H9 (cell line): ENCODE results near the gene CALHM4. TPM values are rescaled to one million over a fixed set of nuclear protein-coding genes. Genes with fewer than 3 reads are reported as not detected.

Experiments used
- DNase-seq: peaks from one replicate; pipeline ENCODE4 v3.0.0-alpha.2; 2017
- H2AFZ ChIP-seq: one replicate; pipeline ENCODE4 v1.6.1; 2013; ENCODE audit warnings: mild to moderate bottlenecking, low read length, control low read depth, moderate library complexity
- H2AK5ac ChIP-seq: 2 replicates; pipeline ENCODE4 v1.6.1; 2013; ENCODE audit warnings: low read length, control low read depth, mixed read lengths; ENCODE audit not compliant: insufficient read length
- H2BK120ac ChIP-seq: one replicate; pipeline ENCODE4 v1.6.1; 2013; ENCODE audit warnings: low read depth, mild to moderate bottlenecking, low read length, control low read depth, inconsistent platforms; ENCODE audit not compliant: poor library complexity, severe bottlenecking
- H2BK12ac ChIP-seq: 2 replicates; pipeline ENCODE4 v1.6.1; 2013; ENCODE audit warnings: low read length, control low read depth, mixed read lengths, low read depth; ENCODE audit not compliant: insufficient read length
- H2BK15ac ChIP-seq: 2 replicates; pipeline ENCODE4 v1.6.1; 2013; ENCODE audit warnings: low read depth, low read length, control low read depth
- H2BK20ac ChIP-seq: one replicate; pipeline ENCODE4 v1.6.1; 2013; ENCODE audit warnings: low read depth, mild to moderate bottlenecking, low read length, control low read depth, inconsistent platforms; ENCODE audit not compliant: poor library complexity, severe bottlenecking
- H2BK5ac ChIP-seq: 2 replicates; pipeline ENCODE4 v1.6.1; 2013; ENCODE audit warnings: low read length, control low read depth, mixed read lengths; ENCODE audit not compliant: insufficient read length
- H3K14ac ChIP-seq: 2 replicates; pipeline ENCODE4 v1.6.1; 2013; ENCODE audit warnings: low read length, control low read depth; ENCODE audit not compliant: insufficient read depth
- H3K18ac ChIP-seq: 2 replicates; pipeline ENCODE4 v1.6.1; 2013; ENCODE audit warnings: low read depth, mild to moderate bottlenecking, mixed read lengths, low read length, control low read depth; ENCODE audit not compliant: insufficient read length
- H3K23ac ChIP-seq: 2 replicates; pipeline ENCODE4 v1.6.1; 2013; ENCODE audit warnings: low read length, control low read depth, mixed read lengths, low read depth; ENCODE audit not compliant: insufficient read length
- H3K23me2 ChIP-seq: 2 replicates; pipeline ENCODE4 v1.6.1; 2013; ENCODE audit warnings: low read depth, mild to moderate bottlenecking, mixed read lengths, low read length, control low read depth; ENCODE audit not compliant: insufficient read length, poor library complexity, severe bottlenecking
- H3K27ac ChIP-seq: 2 replicates; pipeline ENCODE4 v1.5.1; 2013; ENCODE audit warnings: low read length, control low read depth, mixed read lengths, low read depth; ENCODE audit not compliant: insufficient read length
- H3K27me3 ChIP-seq: 2 replicates; pipeline ENCODE4 v1.6.1; 2013; ENCODE audit warnings: low read length, control low read depth, inconsistent platforms; ENCODE audit not compliant: insufficient read depth
- H3K4ac ChIP-seq: 2 replicates; pipeline ENCODE4 v1.6.1; 2013; ENCODE audit warnings: low read depth, mild to moderate bottlenecking, control low read depth, inconsistent platforms, low read length, moderate library complexity
- H3K4me1 ChIP-seq: 2 replicates; pipeline ENCODE4 v1.6.1; 2013; ENCODE audit warnings: low read length, control low read depth, inconsistent platforms; ENCODE audit not compliant: insufficient read depth
- H3K4me2 ChIP-seq: 2 replicates; pipeline ENCODE4 v1.6.1; 2013; ENCODE audit warnings: low read length, control low read depth, mixed read lengths; ENCODE audit not compliant: insufficient read length, insufficient read depth
- H3K56ac ChIP-seq: 2 replicates; pipeline ENCODE4 v1.6.1; 2013; ENCODE audit warnings: low read depth, mild to moderate bottlenecking, mixed read lengths, low read length, control low read depth; ENCODE audit not compliant: insufficient read length
- H3K79me1 ChIP-seq: 2 replicates; pipeline ENCODE4 v1.6.1; 2013; ENCODE audit warnings: low read depth, mild to moderate bottlenecking, moderate library complexity, low read length, control low read depth, inconsistent platforms; ENCODE audit not compliant: insufficient read depth, poor library complexity, severe bottlenecking
- H3K79me2 ChIP-seq: 2 replicates; pipeline ENCODE4 v1.6.1; 2013; ENCODE audit warnings: low read length, control low read depth, inconsistent platforms; ENCODE audit not compliant: insufficient read depth
- H3K9ac ChIP-seq: 2 replicates; pipeline ENCODE4 v1.6.1; 2013; ENCODE audit warnings: low read length, control low read depth, mixed read lengths; ENCODE audit not compliant: insufficient read length; ENCODE audit errors: extremely low read depth
- H3K9me3 ChIP-seq: one replicate; pipeline ENCODE4 v1.6.1; 2013; ENCODE audit warnings: low read depth, low read length, inconsistent platforms; ENCODE audit not compliant: control insufficient read depth
- H3T11ph ChIP-seq: one replicate; pipeline ENCODE4 v1.6.1; 2013; ENCODE audit warnings: mild to moderate bottlenecking, low read length, control low read depth, inconsistent platforms
- H4K20me1 ChIP-seq: one replicate; pipeline ENCODE4 v1.6.1; 2013; ENCODE audit not compliant: control insufficient read depth, insufficient read length, insufficient read depth
- H4K5ac ChIP-seq: 2 replicates; pipeline ENCODE4 v1.6.1; 2013; ENCODE audit warnings: low read depth, mild to moderate bottlenecking, mixed read lengths, low read length, control low read depth; ENCODE audit not compliant: insufficient read length
- H4K8ac ChIP-seq: replicated peaks from 2 replicates; pipeline ENCODE4 v1.6.1; 2013; ENCODE audit warnings: low read length, control low read depth, mixed read lengths, low read depth; ENCODE audit not compliant: insufficient read length
- H4K91ac ChIP-seq: 2 replicates; pipeline ENCODE4 v1.6.1; 2013; ENCODE audit warnings: low read depth, mild to moderate bottlenecking, moderate library complexity, mixed read lengths, low read length, control low read depth; ENCODE audit not compliant: insufficient read length
- H3K27ac Mint-ChIP-seq, 3 experiments: 2 replicates in 2 of 3; 3 replicates in 1 of 3; pipeline ENCODE4 v1.8.0; 2020 to 2021; ENCODE audit warnings: mixed read lengths in 3 of 3, mild to moderate bottlenecking in 1 of 3, moderate library complexity in 1 of 3
- H3K27me3 Mint-ChIP-seq: 2 replicates; pipeline ENCODE4 v1.8.0; 2021; ENCODE audit warnings: low read depth, mild to moderate bottlenecking, moderate library complexity, mixed read lengths
- H3K36me3 Mint-ChIP-seq, 3 experiments: 2 replicates in 2 of 3; 3 replicates in 1 of 3; pipeline ENCODE4 v1.8.0; 2020 to 2021; ENCODE audit warnings: low read depth in 3 of 3, mixed read lengths in 3 of 3; ENCODE audit not compliant: insufficient read depth in 1 of 3
- H3K4me1 Mint-ChIP-seq, 2 experiments: 2 replicates each; pipeline ENCODE4 v1.8.0; 2020; ENCODE audit warnings: mixed read lengths in 2 of 2
- H3K4me3 Mint-ChIP-seq, 2 experiments: 2 replicates in 1 of 2; 3 replicates in 1 of 2; pipeline ENCODE4 v1.8.0; 2020 to 2021; ENCODE audit warnings: mild to moderate bottlenecking in 2 of 2, mixed read lengths in 2 of 2, moderate library complexity in 1 of 2
- H3K9me3 Mint-ChIP-seq, 2 experiments: 2 replicates in 1 of 2; 3 replicates in 1 of 2; pipeline ENCODE4 v1.8.0; 2020; ENCODE audit warnings: mild to moderate bottlenecking in 2 of 2, mixed read lengths in 2 of 2, moderate library complexity in 1 of 2
- CTCF ChIP-seq: fragments of 200-600 bp; sonication (generic); conservative IDR thresholded peaks from 3 replicates; pipeline ENCODE4 v1.8.0; 2021; ENCODE audit warnings: antibody characterized with exemption, mild to moderate bottlenecking
- WGBS: extraction: QIAGEN DNeasy Blood & Tissue Kit; methylation state at CpG from one replicate; pipeline ENCODE4 v1.1.7; 2013; ENCODE audit warnings: missing lambda C conversion rate, low lambda C conversion rate, mixed read lengths; ENCODE audit not compliant: insufficient read length; ENCODE audit errors: extremely low coverage; 5-methylcytosine and 5-hydroxymethylcytosine counted together
- total RNA-seq: library from RNA; stranded (reverse); gene quantifications from 2 replicates; pipeline ENCODE4 v1.2.1, GENCODE V29; 2021

The CALHM4 gene
- total RNA-seq, 1 experiment from 2014 or later = not detected

- Histone ChIP-seq H3K4me1 (no peaks in the 10 kb centered on the region), H2BK12ac (no peak overlapping the region), H3K4ac (no peak overlapping the region), H2AK5ac (no peak overlapping the region), H2BK5ac (no peak overlapping the region), H3K14ac (no peak overlapping the region), H3K9ac (no peak overlapping the region), H2BK15ac (no peak overlapping the region), H3K79me2 (no peaks in the 10 kb centered on the region), H3K56ac (no peak overlapping the region), H4K20me1 (no peaks in the 10 kb centered on the region), H3K79me1 (no peaks in the 10 kb centered on the region), H3K23me2 (no peaks in the 10 kb centered on the region), H4K5ac (no peak overlapping the region), H3K4me2 (no peak overlapping the region), H3K23ac (no peak overlapping the region), H3K9me3 (no peaks in the 10 kb centered on the region), H3K27ac (no peak overlapping the region), H2BK120ac (no peak overlapping the region), H3K27me3 (no peaks in the 10 kb centered on the region), H4K91ac (no peak overlapping the region), H2AFZ (no peak overlapping the region), H3T11ph (no peak overlapping the region), H3K18ac (no peak overlapping the region), H2BK20ac (no peak overlapping the region), H4K8ac (no peak overlapping the region)
- no peaks in the 10 kb centered on the region; the same call in 1 of the 2 replicates for H3K27me3 Mint-ChIP-seq
- no peak for TF ChIP-seq CTCF
- no peak overlapping the region for H3K4me3 Mint-ChIP-seq
- H3K27ac Mint-ChIP-seq = no peak overlapping the region
- H3K36me3 Mint-ChIP-seq = no peaks in the 10 kb centered on the region
- no peak for DNase-seq
- H3K9me3 Mint-ChIP-seq = no peaks in the 10 kb centered on the region
- WGBS = no CpG with 5 or more reads among the region's 5 CpGs
- peaks cover 3% of the 10 kb centered on the region in 2 experiments; a peak in 2 of 4 replicates for H3K4me1 Mint-ChIP-seq
These were observed 3.4 kb downstream of the CALHM4 start for GRCh38 chr6:116556814-116557415.
